GM12865 (cell line): ENCODE measurements around the gene SMARCD1.

Experiments
- DNase-seq: peaks from one replicate; pipeline ENCODE4 v3.0.0; 2010; ENCODE audit warnings: low read depth
- H3K4me3 ChIP-seq: 2 replicates; pipeline ENCODE4 v1.5.1; 2011; ENCODE audit warnings: mild to moderate bottlenecking, low read depth, low read length, control low read depth
- TF ChIP-seq, protein P1 (sequence below): IDR thresholded peaks from 2 replicates; pipeline ENCODE4 v1.5.1; 2011; ENCODE audit warnings: low read length, control low read depth, low read depth, inconsistent platforms; ENCODE audit not compliant: insufficient read depth; ENCODE audit errors: missing control alignments

The SMARCD1 gene

DNA sequence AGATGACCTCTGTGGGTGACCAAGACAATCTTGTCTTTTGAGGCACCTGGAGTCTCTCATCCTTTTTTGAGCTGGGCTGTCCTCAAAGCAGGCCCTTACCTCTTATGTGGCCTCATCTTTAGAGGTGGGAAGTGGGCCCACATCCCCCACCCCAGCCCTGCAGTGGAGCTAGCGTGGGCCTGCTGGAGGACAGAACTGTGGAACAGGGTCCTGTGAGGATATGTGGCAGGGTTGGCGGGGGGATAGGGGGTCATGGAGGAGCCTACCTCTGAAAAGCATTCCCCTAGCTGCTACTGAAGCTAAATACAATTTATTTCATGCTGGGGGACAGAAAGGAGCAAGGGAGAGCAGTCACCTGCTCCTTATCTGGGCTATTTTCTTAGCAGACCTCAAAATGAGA is 18.2 kb downstream of the SMARCD1 start:
- no peak overlapping the region for H3K4me3 ChIP-seq
- DNase-seq = no peak
- TF ChIP-seq, protein P1, sequence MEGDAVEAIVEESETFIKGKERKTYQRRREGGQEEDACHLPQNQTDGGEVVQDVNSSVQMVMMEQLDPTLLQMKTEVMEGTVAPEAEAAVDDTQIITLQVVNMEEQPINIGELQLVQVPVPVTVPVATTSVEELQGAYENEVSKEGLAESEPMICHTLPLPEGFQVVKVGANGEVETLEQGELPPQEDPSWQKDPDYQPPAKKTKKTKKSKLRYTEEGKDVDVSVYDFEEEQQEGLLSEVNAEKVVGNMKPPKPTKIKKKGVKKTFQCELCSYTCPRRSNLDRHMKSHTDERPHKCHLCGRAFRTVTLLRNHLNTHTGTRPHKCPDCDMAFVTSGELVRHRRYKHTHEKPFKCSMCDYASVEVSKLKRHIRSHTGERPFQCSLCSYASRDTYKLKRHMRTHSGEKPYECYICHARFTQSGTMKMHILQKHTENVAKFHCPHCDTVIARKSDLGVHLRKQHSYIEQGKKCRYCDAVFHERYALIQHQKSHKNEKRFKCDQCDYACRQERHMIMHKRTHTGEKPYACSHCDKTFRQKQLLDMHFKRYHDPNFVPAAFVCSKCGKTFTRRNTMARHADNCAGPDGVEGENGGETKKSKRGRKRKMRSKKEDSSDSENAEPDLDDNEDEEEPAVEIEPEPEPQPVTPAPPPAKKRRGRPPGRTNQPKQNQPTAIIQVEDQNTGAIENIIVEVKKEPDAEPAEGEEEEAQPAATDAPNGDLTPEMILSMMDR = no peak

DNA sequence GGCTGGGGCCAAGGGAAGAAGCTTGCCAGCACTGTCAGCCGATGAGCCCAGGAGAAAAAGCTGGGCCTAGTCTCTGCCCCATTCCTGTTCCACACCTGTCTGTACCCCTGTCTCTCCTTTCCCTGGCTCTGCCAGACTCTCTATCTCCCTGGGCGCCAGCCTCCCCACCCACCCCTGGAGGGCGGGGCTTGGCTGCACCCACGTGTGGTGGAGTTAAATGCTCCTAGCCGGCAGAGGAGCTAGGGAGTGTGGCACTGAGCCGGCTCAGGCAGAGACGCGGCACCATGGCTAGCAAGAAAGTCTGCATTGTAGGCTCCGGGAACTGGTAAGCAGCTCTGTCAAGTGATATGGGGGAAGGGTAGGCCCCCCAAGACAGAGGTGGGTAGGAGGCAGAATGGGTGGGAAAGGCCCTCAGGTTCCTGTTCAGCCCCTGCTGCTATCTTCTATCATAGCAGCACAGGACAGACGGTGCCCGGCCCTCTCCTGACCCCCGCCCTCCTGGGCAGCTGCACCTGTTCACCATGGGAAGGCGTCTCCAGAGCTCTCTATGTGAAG is 18.7 kb downstream of the SMARCD1 start, which contains the start of gene GPD1:
GPD1 (plus strand) TSS at position 242 of the 555 bp plus-strand sequence; CDS start at position 285, 43 bp downstream.
- H3K4me3 ChIP-seq = no peak within 1 kb of the TSS
- TF ChIP-seq, protein P1 = no peak
- no peak for DNase-seq

DNA sequence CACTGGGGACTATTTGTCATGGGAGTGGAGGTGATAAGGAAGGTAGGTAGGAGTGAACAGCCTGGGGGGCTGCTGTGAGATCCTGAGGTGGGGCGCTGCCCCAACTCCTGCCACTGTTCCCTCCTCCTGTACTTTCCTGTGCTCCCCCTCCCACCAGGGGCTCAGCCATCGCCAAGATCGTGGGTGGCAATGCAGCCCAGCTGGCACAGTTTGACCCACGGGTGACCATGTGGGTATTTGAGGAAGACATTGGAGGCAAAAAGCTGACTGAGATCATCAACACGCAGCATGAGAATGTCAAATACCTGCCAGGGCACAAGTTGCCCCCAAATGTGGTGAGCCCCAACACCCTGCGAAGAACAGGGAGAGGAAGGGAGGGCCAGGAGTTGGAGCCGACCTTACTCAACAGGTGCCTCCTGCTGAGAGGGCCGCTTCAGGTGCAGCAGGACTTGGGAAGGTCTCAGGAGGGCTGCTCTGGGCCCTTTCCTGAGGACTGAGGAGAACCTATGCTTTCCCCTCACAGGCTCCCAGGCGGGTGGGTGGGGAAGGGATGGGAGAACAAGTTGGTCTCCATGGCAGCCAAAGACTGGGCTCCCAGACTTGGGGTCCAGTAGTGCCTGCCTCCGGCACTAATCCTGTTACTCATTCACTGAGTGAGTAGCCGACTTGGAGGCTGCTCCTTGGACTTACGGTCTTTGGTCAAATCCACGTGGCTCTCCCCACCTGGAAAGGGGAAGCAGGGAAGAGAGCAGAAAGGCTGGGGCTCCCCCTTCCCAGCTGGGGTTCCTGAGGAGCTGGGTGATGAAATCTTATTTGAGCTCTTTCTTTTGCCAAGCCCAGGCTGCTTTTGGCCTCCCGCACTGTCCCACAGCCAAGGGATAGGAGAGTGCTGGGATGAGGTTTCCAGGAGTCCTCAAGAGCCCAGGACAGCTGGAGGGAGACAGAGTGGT is 19.6 kb downstream of the SMARCD1 start:
- no peak for DNase-seq
- TF ChIP-seq, protein P1 = no peak

DNA sequence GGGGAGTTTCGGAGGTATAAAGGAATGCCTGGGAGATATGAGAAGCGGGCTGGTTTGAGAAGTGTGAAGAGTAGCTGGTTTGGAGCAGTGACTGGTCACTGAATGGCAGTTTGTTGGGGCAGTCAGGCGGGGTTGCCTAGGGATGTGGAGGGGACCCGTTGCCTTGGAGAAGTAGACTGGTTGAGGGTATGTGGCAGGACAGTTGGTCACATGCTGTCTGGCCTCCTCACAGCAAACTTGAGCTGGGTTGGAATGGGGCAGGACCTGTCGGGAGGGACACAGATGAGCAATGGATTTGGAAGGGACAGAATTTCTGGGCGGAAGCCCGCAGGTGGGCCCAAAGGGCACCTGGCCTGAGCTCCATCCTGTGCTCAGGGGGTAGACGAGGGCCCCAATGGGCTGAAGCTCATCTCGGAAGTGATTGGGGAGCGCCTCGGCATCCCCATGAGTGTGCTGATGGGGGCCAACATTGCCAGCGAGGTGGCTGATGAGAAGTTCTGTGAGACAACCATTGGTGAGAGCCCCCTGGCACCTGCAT is 20.8 kb downstream of the SMARCD1 start:
- H3K4me3 ChIP-seq = no peak overlapping the region
- TF ChIP-seq, protein P1 = no peak
- DNase-seq = no peak

More for the DNA sequence above, 19.6 kb downstream of the SMARCD1 start:
- no peak overlapping the region for H3K4me3 ChIP-seq

DNA sequence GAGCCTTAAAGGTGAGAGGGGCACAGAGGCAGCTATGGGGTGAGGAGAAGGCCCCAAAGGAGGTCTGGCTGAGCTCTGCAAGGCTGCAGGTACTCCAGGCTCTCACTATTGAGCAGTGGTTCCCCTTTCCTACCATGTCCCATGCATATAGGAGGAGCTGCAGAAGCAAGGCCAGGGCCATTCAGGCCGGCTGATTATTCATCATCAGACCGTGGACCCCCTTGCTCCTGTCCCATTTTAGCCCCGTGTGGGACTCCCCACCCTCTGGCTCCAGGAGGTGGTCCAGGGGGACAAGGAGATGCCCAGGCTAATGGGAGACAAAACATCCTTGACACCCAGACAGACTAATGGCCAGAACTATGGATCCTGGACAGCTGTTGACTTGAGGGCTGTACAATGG is 21.8 kb downstream of the SMARCD1 start:
- no peak for DNase-seq
- TF ChIP-seq, protein P1 = no peak

DNA sequence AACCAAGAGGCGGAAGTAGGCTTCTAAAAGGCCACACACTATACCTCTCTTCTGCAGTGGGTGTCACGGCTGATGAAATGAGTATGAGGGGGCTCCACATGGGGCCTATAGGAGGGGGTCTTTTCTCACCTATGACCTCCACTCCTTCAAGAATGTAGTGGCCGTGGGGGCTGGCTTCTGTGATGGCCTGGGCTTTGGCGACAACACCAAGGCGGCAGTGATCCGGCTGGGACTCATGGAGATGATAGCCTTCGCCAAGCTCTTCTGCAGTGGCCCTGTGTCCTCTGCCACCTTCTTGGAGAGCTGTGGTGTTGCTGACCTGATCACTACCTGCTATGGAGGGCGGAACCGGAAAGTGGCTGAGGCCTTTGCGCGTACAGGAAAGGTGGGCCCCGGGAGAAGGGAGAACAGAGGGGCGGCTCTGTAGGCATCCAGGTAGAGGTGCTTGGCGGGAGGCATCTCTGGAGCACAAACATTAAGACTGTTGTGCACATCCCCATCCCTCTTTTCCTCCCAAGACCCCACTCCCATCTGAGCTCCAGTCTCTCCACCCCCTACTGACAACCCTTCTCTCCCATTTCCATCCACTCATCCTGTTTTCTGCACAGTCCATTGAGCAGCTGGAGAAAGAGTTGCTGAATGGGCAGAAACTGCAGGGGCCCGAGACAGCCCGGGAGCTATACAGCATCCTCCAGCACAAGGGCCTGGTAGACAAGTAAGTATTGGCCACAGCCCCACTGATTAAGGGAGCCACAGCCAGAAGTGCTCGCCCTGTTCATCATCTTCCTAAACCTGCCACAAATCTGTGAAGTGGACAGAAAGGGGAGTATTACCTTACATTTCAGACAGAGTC is 22.5 kb downstream of the SMARCD1 start:
- DNase-seq = no peak
- TF ChIP-seq, protein P1 = no peak

More for the DNA sequence above, 21.8 kb downstream of the SMARCD1 start:
- H3K4me3 ChIP-seq = no peak overlapping the region

More for the DNA sequence above, 22.5 kb downstream of the SMARCD1 start:
- H3K4me3 ChIP-seq = no peak overlapping the region
